NCI-H2227 (cell line): Measurements from ENCODE around the gene CDH23.

ENCODE experiments used
- DNase-seq: peaks from one replicate; lab custom pipeline; 2025; ENCODE audit not compliant: unreplicated experiment; lab: John Stamatoyannopoulos, UW

CDH23 gene

DNA sequence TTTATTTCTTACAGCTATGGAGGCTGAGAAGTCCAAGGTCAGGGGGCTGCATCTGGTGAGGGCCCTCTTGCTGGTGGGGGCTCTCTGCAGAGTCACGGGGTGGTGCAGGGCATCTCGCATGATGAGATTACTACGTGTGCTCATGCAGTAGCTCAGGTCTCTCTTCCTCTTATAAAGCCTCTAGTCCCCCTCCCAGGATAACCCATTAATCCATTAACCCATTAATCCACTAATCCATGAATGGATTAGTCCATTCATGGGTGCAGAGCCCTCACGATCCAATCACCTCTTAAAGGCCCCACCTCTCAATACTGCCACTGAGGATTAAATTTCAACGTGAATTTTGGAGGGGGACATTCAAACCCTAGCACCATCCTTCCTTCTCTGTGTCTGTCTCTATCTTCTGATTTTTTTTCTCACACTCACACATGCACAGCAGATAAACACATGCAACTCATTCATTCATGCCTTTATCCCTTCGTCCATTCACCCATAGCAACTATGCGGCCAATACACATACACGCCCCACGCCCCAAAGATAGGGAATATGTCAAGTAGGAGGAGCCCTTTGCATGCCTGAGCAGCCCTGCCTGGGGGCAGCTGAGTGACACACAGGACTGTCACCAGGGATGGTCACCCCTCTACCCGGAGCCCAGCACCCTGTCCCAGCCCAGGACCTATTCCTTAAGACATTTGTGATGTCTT is 236.3 kb downstream of the CDH23 start:
- DNase-seq = no peak

DNA sequence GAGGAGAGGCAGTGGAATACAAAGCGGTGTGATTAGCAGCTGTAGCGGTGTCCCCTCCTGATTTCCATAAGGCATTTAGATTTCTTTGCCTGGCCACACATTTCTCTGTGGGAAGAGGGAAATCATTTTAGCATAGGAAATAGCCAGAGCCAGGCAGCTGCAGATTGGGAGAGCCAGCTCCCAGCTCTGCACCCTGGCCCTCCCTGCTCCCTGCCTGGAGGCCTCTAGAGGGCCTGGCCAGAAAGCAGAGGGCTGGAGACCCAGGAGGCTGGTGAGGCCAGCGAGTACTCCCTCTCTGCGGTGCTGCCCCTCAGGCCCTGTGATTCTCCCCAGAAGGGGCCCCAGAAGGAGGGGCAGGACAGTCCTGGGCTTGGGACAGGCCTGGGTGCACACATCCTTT is 237.2 kb downstream of the CDH23 start:
- DNase-seq = no peak

GRCh38 chr10:71634531-71635164 is 237.9 kb downstream of the CDH23 start:
- no peak for DNase-seq

DNA sequence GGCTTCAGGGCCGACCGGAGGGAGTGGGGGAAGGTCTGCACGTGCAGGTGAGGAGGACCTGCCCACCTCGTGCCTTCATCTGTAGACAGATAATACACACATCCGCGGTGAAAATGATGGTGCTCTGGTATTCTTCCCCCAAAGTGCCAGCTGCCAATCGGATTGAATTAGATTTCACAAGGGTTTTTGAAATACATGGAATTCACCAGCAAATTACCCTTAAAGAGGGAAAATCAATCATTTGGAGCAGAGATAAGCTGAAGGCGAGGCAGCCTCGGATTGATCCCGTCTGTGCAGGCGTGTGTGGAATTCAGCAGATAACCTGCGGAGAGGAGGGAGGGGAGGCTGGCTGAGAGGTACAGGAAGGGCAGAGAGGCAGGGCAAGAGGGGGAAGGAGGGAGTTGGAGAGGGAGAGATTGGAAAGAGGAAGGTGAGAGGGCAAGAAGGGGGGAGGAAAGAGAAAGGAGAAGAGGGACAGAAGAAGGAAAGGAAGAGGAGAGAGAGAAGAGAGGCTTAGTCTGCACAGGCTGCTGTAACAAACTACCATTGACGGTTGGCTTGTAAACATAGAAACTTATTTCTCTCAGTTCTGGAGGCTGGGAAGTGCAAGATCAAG is 238.6 kb downstream of the CDH23 start:
- peak; percentile 53 for DNase-seq

- DNase-seq = no peak
Observed at GRCh38 chr10:71635867-71636266, 239.1 kb downstream of the CDH23 start.

GRCh38 chr10:71636588-71636987 is 239.9 kb downstream of the CDH23 start:
- no peak for DNase-seq

- no peak for DNase-seq
Observed at GRCh38 chr10:71637305-71637704, 240.6 kb downstream of the CDH23 start.

DNA sequence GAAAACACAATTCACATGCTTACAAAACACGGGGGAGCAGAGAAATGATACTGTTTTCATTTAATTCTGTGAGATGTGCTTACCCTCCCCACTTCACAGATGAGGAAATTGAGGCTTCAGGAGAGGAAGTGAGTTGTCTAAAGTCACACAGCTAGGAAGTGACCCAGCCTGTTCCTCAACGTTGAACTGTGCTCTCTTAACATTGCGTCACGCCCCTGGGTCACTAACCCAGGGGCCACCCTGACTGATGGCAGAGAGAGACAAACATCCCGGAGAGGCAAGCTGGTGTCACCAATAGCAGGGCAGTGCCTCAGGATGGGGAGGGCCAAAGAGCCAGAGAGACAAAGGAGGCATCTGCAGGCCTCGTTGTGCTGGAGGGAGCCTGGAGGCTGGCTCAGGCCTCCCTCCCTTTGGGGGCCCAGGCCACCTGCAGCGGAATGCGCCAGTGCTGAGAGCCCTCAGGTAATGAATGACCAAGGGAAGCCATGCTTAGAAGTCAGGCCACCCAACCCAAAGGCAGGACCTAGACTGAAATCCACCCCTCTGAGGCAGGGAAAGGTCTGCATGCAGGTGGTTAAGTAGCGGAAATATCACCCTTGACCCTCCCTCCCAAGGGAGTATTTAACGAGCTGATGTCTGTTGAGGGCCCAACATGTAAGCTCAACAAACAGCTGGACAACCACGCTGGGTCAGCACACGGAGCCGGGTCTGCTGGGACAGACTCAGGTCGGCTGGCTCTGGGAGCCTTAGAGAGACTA is 241.5 kb downstream of the CDH23 start:
- no peak for DNase-seq

- DNase-seq = peak; percentile 17
Observed at GRCh38 chr10:71638822-71639719, 242.4 kb downstream of the CDH23 start.

- DNase-seq = no peak
Observed at GRCh38 chr10:71640607-71641006, 243.9 kb downstream of the CDH23 start.

GRCh38 chr10:71641449-71641848 is 244.7 kb downstream of the CDH23 start:
- DNase-seq = no peak

DNA sequence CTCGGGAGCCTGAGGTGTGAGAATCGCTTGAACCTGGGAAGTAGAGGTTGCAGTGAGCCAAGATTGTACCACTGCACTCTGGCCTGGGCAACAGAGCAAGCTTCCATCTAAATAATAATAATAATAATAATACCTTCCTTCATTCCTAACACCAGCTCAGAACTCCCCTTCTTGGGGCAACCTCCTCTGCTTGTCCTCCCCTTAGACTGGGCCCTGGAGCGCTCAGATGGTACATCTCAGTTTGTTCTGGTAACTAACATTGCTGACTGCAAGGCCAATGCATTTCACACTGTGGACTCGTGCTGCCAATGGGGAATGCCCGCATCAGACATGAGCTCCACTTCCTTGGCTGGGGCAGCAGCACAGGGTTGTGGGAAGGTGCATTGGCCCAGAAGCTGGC is 245.3 kb downstream of the CDH23 start:
- no peak for DNase-seq

GRCh38 chr10:71643904-71644303 is 247.2 kb downstream of the CDH23 start:
- DNase-seq = no peak

- no peak for DNase-seq
Observed at GRCh38 chr10:71644307-71645180, 247.8 kb downstream of the CDH23 start.

DNA sequence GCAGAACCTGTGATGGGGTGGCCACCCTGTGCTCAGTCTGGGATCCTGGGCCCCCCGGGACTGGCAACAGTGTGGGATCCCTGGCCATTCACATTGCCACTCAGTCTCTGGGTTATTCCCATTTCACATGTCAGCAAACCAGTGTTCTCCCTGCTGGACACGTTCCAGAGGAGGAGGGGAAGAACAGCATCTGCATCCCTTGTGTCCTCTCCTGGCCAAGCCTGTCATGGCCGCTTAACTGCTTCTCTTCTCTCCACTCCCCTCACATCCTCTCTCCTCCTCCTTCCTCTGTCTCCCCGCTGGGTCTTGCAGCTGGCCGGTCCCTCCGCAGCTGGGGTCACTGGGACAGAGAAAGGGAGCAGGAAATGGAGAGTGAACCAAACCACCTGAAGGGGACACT is 248.5 kb downstream of the CDH23 start:
- no peak for DNase-seq

- DNase-seq = no peak
Observed at GRCh38 chr10:71646037-71646436, 249.3 kb downstream of the CDH23 start.

GRCh38 chr10:71646592-71647292 is 250.0 kb downstream of the CDH23 start:
- no peak for DNase-seq

DNA sequence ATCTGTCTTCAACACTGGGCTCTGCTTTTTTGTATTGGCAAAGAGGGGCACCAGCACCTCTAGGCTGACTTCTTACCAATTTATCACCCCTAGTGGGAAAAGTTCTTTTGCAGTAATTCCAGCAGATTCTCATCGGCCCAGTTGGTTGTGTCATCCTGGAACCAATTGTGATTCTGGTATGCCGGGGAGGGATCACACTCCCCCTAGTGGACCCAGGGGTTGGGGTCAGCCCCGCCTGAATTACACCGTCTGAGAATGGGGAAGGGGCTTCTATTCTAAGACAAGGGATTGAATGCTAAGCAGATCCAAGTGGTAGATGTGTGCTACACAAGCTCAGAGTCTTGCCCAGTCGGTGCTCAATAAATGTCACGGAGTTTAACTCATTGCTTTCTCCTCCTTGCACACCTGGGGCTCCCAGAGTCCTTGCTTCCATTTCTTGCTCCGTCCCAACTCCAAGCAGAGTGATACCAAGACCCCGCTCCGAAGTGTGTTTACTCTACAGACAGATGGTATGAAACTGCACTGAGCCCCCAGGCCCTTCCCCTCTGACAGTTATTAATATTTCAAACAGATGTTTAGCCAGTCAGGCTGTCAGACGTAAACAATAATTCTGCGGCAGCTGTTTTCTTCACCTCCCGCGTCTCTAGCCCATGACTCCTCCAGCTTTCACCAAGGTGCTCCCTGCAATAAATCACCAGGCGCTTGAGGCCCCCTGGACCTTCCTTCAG is 251.0 kb downstream of the CDH23 start:
- DNase-seq = no peak
